Glutamatergic neuron (in vitro differentiated cells): Measurements from ENCODE around the gene PBX1. TPM values are rescaled to one million over a fixed set of nuclear protein-coding genes. Genes with fewer than 3 reads are reported as not detected.

ENCODE experiments used
- DNase-seq: peaks from one replicate; pipeline ENCODE4 v3.0.0; 2022
- H3K27ac Mint-ChIP-seq: one replicate; pipeline ENCODE4 v1.8.0; 2020; ENCODE audit warnings: mild to moderate bottlenecking, mixed read lengths, inconsistent platforms; ENCODE audit not compliant: unreplicated experiment
- H3K27me3 Mint-ChIP-seq: one replicate; pipeline ENCODE4 v1.8.0; 2020; ENCODE audit warnings: mild to moderate bottlenecking, moderate library complexity, mixed read lengths, inconsistent platforms; ENCODE audit not compliant: unreplicated experiment
- H3K36me3 Mint-ChIP-seq: one replicate; pipeline ENCODE4 v1.8.0; 2020; ENCODE audit warnings: mild to moderate bottlenecking, mixed read lengths, inconsistent platforms; ENCODE audit not compliant: unreplicated experiment
- H3K4me1 Mint-ChIP-seq: one replicate; pipeline ENCODE4 v1.8.0; 2020; ENCODE audit warnings: mild to moderate bottlenecking, low read depth, mixed read lengths, inconsistent platforms; ENCODE audit not compliant: unreplicated experiment
- H3K4me3 Mint-ChIP-seq: one replicate; pipeline ENCODE4 v1.8.0; 2020; ENCODE audit warnings: mild to moderate bottlenecking, mixed read lengths, inconsistent platforms; ENCODE audit not compliant: unreplicated experiment
- H3K9me3 Mint-ChIP-seq: one replicate; pipeline ENCODE4 v1.8.0; 2020; ENCODE audit warnings: mild to moderate bottlenecking, moderate library complexity, mixed read lengths, inconsistent platforms; ENCODE audit not compliant: unreplicated experiment
- total RNA-seq: library from RNA; stranded (reverse); fragmentation: NEBNext Ultra II Directional; extraction: Animal tissue kit (Norgen Biotek cat#: 25700); gene quantifications from one replicate; pipeline ENCODE4 v1.2.1, GENCODE V29; 2021; ENCODE audit not compliant: unreplicated experiment
- TF ChIP-seq, protein P1 (sequence below): fragments of 200-600 bp; sonication (generic); IDR thresholded peaks from one replicate; pipeline ENCODE4 v1.5.0; 2021; ENCODE audit not compliant: partially characterized antibody, unreplicated experiment

The PBX1 gene
- total RNA-seq, 1 donor from 2014 or later: 98.7 TPM

GRCh38 chr1:164838786-164839185, 279.8 kb downstream of the PBX1 start:
- Mint-ChIP-seq H3K27me3 (no peaks in the 10 kb centered on the region), H3K27ac (no peak overlapping the region), H3K36me3 (no peaks in the 10 kb centered on the region), H3K4me3 (no peak overlapping the region), H3K9me3 (peaks cover 2% of the 10 kb centered on the region), H3K4me1 (peaks cover 15% of the 10 kb centered on the region)
- TF ChIP-seq, protein P1, sequence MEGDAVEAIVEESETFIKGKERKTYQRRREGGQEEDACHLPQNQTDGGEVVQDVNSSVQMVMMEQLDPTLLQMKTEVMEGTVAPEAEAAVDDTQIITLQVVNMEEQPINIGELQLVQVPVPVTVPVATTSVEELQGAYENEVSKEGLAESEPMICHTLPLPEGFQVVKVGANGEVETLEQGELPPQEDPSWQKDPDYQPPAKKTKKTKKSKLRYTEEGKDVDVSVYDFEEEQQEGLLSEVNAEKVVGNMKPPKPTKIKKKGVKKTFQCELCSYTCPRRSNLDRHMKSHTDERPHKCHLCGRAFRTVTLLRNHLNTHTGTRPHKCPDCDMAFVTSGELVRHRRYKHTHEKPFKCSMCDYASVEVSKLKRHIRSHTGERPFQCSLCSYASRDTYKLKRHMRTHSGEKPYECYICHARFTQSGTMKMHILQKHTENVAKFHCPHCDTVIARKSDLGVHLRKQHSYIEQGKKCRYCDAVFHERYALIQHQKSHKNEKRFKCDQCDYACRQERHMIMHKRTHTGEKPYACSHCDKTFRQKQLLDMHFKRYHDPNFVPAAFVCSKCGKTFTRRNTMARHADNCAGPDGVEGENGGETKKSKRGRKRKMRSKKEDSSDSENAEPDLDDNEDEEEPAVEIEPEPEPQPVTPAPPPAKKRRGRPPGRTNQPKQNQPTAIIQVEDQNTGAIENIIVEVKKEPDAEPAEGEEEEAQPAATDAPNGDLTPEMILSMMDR: no peak
- DNase-seq: no peak

- H3K36me3 Mint-ChIP-seq: no peaks in the 10 kb centered on the region
- TF ChIP-seq, protein P1: no peak
- peaks cover 2% of the 10 kb centered on the region for H3K9me3 Mint-ChIP-seq
- no peak for DNase-seq
- peaks cover 13% of the 10 kb centered on the region for H3K4me1 Mint-ChIP-seq
- H3K27ac Mint-ChIP-seq: no peak overlapping the region
- no peaks in the 10 kb centered on the region for H3K27me3 Mint-ChIP-seq
- H3K4me3 Mint-ChIP-seq: no peak overlapping the region
These were observed 282.0 kb downstream of the PBX1 start for GRCh38 chr1:164840936-164841335.

- H3K4me3 Mint-ChIP-seq: no peak overlapping the region
- peaks cover 8% of the 10 kb centered on the region for H3K4me1 Mint-ChIP-seq
These were observed 282.9 kb downstream of the PBX1 start for GRCh38 chr1:164841702-164842465.

DNA sequence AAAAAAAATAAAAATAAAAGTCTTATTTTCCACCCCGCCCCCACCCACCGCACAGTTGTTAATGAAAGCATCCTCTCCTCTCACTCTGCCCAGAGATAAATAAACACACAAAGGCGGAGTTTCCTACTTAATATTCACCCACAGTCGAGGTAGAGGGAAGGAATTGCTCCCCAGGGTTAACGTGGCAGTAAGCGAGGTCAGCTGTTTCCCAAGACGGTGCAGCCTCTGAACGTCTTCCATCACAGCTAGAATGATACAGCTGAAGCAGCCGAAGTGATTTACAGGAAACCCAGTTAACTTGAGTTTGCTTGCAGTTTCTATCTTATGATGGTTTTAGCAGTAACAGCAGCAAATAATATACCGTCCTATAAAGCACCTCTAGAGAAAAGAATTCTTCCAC, 283.9 kb downstream of the PBX1 start:
- Mint-ChIP-seq H3K27me3 (peaks cover 3% of the 10 kb centered on the region), H3K9me3 (peaks cover 4% of the 10 kb centered on the region), H3K4me3 (no peak overlapping the region), H3K27ac (no peak overlapping the region), H3K36me3 (peaks cover 7% of the 10 kb centered on the region), H3K4me1 (peaks cover 12% of the 10 kb centered on the region)
- DNase-seq: no peak
- TF ChIP-seq, protein P1: no peak

More at GRCh38 chr1:164841702-164842465, 282.9 kb downstream of the PBX1 start:
- TF ChIP-seq, protein P1: no peak
- DNase-seq: no peak
- Mint-ChIP-seq H3K27me3 (peaks cover under 1% of the 10 kb centered on the region), H3K36me3 (peaks cover under 1% of the 10 kb centered on the region), H3K9me3 (peaks cover 2% of the 10 kb centered on the region), H3K27ac (no peak overlapping the region)

DNA sequence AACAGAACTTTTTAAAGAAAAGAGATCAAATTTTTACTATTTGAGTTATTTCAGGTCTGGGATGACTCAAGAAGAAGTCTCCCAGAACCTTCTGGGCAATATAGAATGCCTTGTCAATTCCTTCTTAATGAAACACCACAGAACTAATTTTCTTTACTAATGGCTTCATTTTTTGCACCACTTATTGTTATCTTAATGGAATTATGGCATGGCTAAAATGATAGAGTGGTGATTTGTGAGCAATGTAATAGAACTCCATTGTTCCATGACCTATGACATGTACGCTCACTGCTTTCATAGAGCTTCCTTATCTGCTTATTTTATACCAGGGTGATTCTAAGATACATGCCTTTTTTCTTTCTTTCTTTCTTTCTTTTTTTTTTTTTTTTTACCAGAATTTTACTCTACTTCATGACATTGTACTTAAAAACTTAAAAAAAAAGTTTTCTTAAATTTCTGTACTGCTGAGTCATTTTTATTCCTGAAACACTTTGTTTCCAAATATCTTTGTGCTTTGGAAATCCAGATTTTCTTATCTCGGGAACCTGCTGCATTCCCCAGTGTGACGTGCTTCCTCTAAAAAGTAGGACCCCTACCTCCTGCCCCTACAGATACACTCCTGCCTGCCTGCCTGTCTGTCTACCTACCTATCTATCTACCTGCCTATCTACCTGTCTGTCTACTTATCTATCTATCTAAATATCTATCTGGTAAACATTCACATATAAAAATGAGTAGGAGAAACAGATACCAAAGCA, 284.9 kb downstream of the PBX1 start:
- no peak for DNase-seq
- Mint-ChIP-seq H3K9me3 (peaks cover 3% of the 10 kb centered on the region), H3K4me3 (no peak overlapping the region), H3K27ac (no peak overlapping the region), H3K36me3 (peaks cover 7% of the 10 kb centered on the region), H3K4me1 (peaks cover 12% of the 10 kb centered on the region), H3K27me3 (peaks cover 4% of the 10 kb centered on the region)
- TF ChIP-seq, protein P1: no peak
